ENCODE measurements around the gene ZNF469. TPM values are rescaled to one million over a fixed set of nuclear protein-coding genes. Genes with fewer than 3 reads are reported as not detected.

The ZNF469 gene
- total RNA-seq, 2 experiments from 2014 or later: 0.24 to 0.31 TPM

GRCh38 chr16:88370365-88370764 is 12.4 kb upstream of the ZNF469 start:
- CTCF ChIA-PET: no interaction called here
- no peak for DNase-seq
- H3K4me1 Mint-ChIP-seq (ENCODE audit: low read depth): no peaks in the 10 kb centered on the region
- intact Hi-C loops (cut with micrococcal nuclease): no loop called here
- no peak overlapping the region for H3K4me3 Mint-ChIP-seq
- POLR2A ChIA-PET: no interaction called here
- H3K27me3 Mint-ChIP-seq: no peaks in the 10 kb centered on the region
- no peaks in the 10 kb centered on the region for H3K36me3 Mint-ChIP-seq
- H3K9me3 Mint-ChIP-seq: no peaks in the 10 kb centered on the region
- H3K27ac Mint-ChIP-seq: no peak overlapping the region

GRCh38 chr16:88372522-88372921 is 10.2 kb upstream of the ZNF469 start:
- no peaks in the 10 kb centered on the region for H3K9me3 Mint-ChIP-seq
- no peak for DNase-seq
- ChIA-PET CTCF (no interaction called here), POLR2A (no interaction called here)
- intact Hi-C loops (cut with micrococcal nuclease): no loop called here
- H3K36me3 Mint-ChIP-seq: no peaks in the 10 kb centered on the region
- H3K27me3 Mint-ChIP-seq: no peaks in the 10 kb centered on the region
- H3K27ac Mint-ChIP-seq: no peak overlapping the region
- H3K4me1 Mint-ChIP-seq (ENCODE audit: low read depth): no peaks in the 10 kb centered on the region
- H3K4me3 Mint-ChIP-seq: no peak overlapping the region

DNA sequence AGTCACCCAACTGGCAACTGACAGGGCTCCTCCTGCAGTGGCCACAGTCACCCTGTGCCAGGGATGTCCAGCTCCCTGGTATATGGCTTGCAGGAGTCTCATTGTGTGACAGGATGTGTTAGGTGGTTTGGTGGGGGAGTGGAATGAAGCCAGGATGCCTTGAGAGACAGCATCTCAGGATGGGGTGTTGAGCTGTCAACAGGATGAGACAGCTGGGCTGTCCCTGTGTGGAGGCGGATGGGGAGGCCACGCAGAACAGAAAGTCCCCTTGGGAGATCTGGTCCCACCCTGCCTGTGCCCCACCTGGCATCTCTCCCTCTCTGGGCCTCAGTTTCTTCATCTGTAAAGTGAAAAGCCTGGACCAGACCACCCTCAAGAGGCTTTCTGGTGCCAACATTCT is 9.5 kb upstream of the ZNF469 start:
- H3K27me3 Mint-ChIP-seq: no peaks in the 10 kb centered on the region
- POLR2A ChIA-PET: no interaction called here
- no peak overlapping the region for H3K4me3 Mint-ChIP-seq
- H3K4me1 Mint-ChIP-seq (ENCODE audit: low read depth): no peaks in the 10 kb centered on the region
- no peaks in the 10 kb centered on the region for H3K9me3 Mint-ChIP-seq
- CTCF ChIA-PET: no interaction called here
- no peaks in the 10 kb centered on the region for H3K36me3 Mint-ChIP-seq
- no peak overlapping the region for H3K27ac Mint-ChIP-seq
- DNase-seq: no peak
- intact Hi-C loops (cut with micrococcal nuclease): no loop called here

DNA sequence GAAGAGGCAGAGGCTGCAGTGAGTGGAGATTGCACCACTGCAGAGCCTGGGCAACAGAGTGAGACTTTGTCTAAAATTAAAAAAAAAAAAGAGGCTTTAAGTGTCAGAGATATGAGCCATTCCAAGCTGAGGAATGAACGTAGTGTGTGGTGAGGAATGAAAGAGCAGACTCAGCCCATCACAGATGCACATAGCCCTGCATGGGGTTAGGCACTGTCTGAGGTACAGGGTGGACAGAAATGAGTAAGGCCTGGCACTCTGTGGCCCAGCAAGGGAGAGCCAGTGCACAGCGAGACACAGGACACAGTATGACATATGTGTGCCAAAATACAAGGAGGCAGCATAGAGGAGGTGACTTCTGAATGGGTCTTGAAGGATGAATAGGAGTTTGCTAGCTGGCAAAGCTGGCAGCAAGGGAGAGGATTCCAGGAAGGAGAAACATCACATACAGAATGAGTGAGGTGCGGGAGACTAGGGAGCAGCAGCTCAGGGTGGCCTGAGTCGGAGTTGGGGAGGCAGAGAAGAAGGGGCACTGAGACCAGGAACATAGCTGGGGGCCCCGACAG is 8.7 kb upstream of the ZNF469 start:
- Mint-ChIP-seq H3K27me3 (peaks cover 3% of the 10 kb centered on the region), H3K4me3 (no peak overlapping the region), H3K27ac (no peak overlapping the region), H3K36me3 (no peaks in the 10 kb centered on the region), H3K4me1 (ENCODE audit: low read depth) (no peaks in the 10 kb centered on the region), H3K9me3 (no peaks in the 10 kb centered on the region)
- POLR2A ChIA-PET: no interaction called here
- intact Hi-C loops (cut with micrococcal nuclease): no loop called here
- CTCF ChIA-PET: no interaction called here
- DNase-seq: no peak

DNA sequence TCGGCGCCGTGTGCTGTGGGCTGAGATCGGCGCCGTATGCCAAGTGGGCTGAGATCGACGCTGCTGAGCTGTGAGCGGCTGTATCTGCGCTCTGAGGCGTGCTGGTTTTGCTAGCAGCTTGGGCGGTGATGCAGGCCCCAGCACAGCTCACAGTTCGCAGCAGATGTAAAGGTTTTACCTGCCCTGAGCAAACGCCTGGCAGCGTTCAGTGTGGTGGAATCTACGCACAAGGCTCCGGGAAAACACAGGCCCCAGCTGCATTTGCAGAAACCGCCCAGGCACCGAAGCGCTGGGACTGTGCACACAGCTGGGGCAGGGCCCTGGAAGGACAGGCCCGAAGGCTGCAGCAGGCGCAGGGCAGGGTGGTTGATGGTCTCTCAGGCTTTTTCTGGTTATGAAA is 8.0 kb upstream of the ZNF469 start:
- DNase-seq: no peak
- peaks cover 3% of the 10 kb centered on the region for H3K27me3 Mint-ChIP-seq
- H3K4me3 Mint-ChIP-seq: no peak overlapping the region
- no peaks in the 10 kb centered on the region for H3K36me3 Mint-ChIP-seq
- H3K27ac Mint-ChIP-seq: no peak overlapping the region
- ChIA-PET CTCF (no interaction called here), POLR2A (no interaction called here)
- no peaks in the 10 kb centered on the region for H3K4me1 Mint-ChIP-seq (ENCODE audit: low read depth)
- H3K9me3 Mint-ChIP-seq: no peaks in the 10 kb centered on the region
- intact Hi-C loops (cut with micrococcal nuclease): no loop called here

- CTCF ChIA-PET: no interaction called here
- DNase-seq: no peak
- intact Hi-C loops (cut with micrococcal nuclease): no loop called here
- POLR2A ChIA-PET: no interaction called here
- Mint-ChIP-seq H3K27ac (no peak overlapping the region), H3K9me3 (no peaks in the 10 kb centered on the region), H3K36me3 (no peaks in the 10 kb centered on the region), H3K4me1 (ENCODE audit: low read depth) (no peaks in the 10 kb centered on the region), H3K4me3 (no peak overlapping the region), H3K27me3 (peaks cover 3% of the 10 kb centered on the region)
Measured at GRCh38 chr16:88375236-88375975, 7.4 kb upstream of the ZNF469 start.

GRCh38 chr16:88375996-88376834 is 6.5 kb upstream of the ZNF469 start:
- Mint-ChIP-seq H3K4me1 (ENCODE audit: low read depth) (no peaks in the 10 kb centered on the region), H3K27ac (no peak overlapping the region), H3K27me3 (peaks cover 3% of the 10 kb centered on the region), H3K4me3 (no peak overlapping the region), H3K36me3 (no peaks in the 10 kb centered on the region), H3K9me3 (no peaks in the 10 kb centered on the region)
- ChIA-PET POLR2A (no interaction called here), CTCF (no interaction called here)
- DNase-seq: no peak
- intact Hi-C loops (cut with micrococcal nuclease): no loop called here

GRCh38 chr16:88376835-88377726 is 5.7 kb upstream of the ZNF469 start:
- Mint-ChIP-seq H3K36me3 (no peaks in the 10 kb centered on the region), H3K9me3 (no peaks in the 10 kb centered on the region), H3K27ac (no peak overlapping the region), H3K4me1 (ENCODE audit: low read depth) (no peaks in the 10 kb centered on the region), H3K27me3 (peaks cover 4% of the 10 kb centered on the region), H3K4me3 (no peak overlapping the region)
- intact Hi-C loops (cut with micrococcal nuclease): no loop called here
- POLR2A ChIA-PET: no interaction called here
- no peak for DNase-seq
- CTCF ChIA-PET: no interaction called here

DNA sequence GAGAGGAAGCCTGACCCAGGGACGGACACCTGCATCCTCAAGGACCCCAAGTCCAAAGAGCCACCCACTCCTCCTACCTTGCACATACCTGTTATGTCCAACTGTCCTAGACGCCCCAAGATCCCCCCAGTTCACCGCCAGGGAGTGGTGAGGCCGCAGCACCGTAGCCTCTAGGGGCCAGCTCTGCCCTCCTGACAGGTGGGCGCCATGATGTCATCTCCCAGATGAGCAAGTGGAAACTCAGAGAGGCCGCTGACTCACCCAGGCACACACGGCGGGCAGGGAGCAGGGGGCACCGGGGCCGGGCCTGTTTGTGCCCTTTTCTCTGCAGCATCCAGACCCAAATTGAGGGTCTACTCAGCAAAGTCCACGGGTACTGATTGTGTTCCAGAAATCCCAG is 4.8 kb upstream of the ZNF469 start:
- H3K4me1 Mint-ChIP-seq (ENCODE audit: low read depth): peaks cover 4% of the 10 kb centered on the region
- ChIA-PET CTCF (no interaction called here), POLR2A (no interaction called here)
- H3K36me3 Mint-ChIP-seq: no peaks in the 10 kb centered on the region
- H3K9me3 Mint-ChIP-seq: no peaks in the 10 kb centered on the region
- H3K4me3 Mint-ChIP-seq: no peak overlapping the region
- intact Hi-C loops (cut with micrococcal nuclease): no loop called here
- H3K27ac Mint-ChIP-seq: no peak overlapping the region
- no peak for DNase-seq
- peaks cover 10% of the 10 kb centered on the region for H3K27me3 Mint-ChIP-seq

- no peaks in the 10 kb centered on the region for H3K9me3 Mint-ChIP-seq
- intact Hi-C loops (cut with micrococcal nuclease): no loop called here
- peaks cover 10% of the 10 kb centered on the region for H3K27me3 Mint-ChIP-seq
- H3K4me1 Mint-ChIP-seq (ENCODE audit: low read depth): peaks cover 4% of the 10 kb centered on the region
- CTCF ChIA-PET: no interaction called here
- H3K27ac Mint-ChIP-seq: no peak overlapping the region
- H3K4me3 Mint-ChIP-seq: no peak overlapping the region
- no peaks in the 10 kb centered on the region for H3K36me3 Mint-ChIP-seq
- no peak for DNase-seq
- POLR2A ChIA-PET: no interaction called here
Measured at GRCh38 chr16:88378401-88378800, 4.4 kb upstream of the ZNF469 start.

DNA sequence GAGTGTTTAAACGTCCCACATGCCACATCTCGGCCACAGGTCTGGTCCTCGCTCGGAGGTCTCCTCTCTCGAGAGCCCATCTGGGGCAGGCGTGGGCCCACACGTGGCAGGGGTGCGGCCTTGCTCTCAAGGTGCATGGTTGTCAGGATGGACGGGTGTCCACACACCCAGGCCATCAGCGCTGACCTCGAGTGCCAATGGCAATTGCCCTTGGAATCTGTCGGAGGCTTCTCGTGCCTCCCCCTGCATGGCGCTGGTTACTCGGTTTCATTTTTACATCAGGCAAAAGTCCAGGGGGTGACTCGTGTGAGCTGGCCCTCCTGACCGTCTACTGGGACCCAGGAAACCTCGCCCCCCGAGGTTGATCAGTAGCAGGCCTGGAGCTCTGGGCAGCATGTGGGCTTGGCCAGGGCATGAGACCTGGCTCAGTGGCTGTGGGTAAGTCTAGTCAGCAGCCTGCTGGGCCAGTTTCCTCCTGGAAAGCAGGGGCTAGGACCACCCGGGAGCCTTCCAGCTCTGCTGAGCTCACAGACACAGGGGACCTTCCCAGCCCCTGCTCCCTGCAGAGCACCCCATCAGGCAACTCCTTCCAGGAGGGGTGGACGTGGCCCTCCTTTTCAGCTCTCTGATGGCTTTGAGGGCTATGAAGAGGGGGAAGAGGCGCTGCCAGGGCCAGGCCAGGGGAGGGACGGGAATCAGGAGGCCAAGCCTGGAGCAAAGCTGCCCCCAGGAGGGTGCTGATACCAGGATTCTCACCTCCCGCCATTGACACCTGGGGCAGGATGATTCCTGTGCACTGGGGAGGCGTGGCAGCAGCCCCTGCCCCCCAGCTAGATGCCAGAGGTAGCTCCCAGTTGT is 3.7 kb upstream of the ZNF469 start:
- intact Hi-C loops (cut with micrococcal nuclease): no loop called here
- Mint-ChIP-seq H3K4me1 (ENCODE audit: low read depth) (peaks cover 4% of the 10 kb centered on the region), H3K36me3 (no peaks in the 10 kb centered on the region), H3K9me3 (no peaks in the 10 kb centered on the region), H3K27ac (no peak overlapping the region), H3K27me3 (peaks cover 12% of the 10 kb centered on the region), H3K4me3 (no peak overlapping the region)
- POLR2A ChIA-PET: no interaction called here
- CTCF ChIA-PET: no interaction called here
- no peak for DNase-seq

GRCh38 chr16:88379694-88380040 is 3.1 kb upstream of the ZNF469 start:
- Mint-ChIP-seq H3K27me3 (peaks cover 17% of the 10 kb centered on the region), H3K27ac (no peak overlapping the region), H3K4me3 (no peak overlapping the region), H3K4me1 (ENCODE audit: low read depth) (peaks cover 4% of the 10 kb centered on the region), H3K9me3 (no peaks in the 10 kb centered on the region), H3K36me3 (no peaks in the 10 kb centered on the region)
- ChIA-PET CTCF (no interaction called here), POLR2A (no interaction called here)
- intact Hi-C loops (cut with micrococcal nuclease): no loop called here
- DNase-seq: no peak

All from activated CD4-positive, alpha-beta memory T cell treated with anti-CD3 and anti-CD28 coated beads for 36 hours (primary cell).